Astrocyte of the cerebellum (primary cell): ENCODE results near the gene HAL.

Experiments used
- DNase-seq: peaks from one replicate; pipeline ENCODE4 v3.0.0-alpha.2; 2011; ENCODE audit warnings: low read depth
- H3K4me3 ChIP-seq: 2 replicates; pipeline ENCODE4 v1.5.1; 2011; ENCODE audit warnings: mild to moderate bottlenecking, low read depth, low read length, moderate library complexity
- in situ Hi-C: cut with HindIII; loops from 2 replicates; pipeline ENCODE4 v1.10.0; 2017; ENCODE audit warnings: low sequenced_read_pairs
- TF ChIP-seq, protein P1 (sequence below): IDR thresholded peaks from 2 replicates; pipeline ENCODE4 v1.5.1; 2012; ENCODE audit warnings: low read length, low read depth, moderate library complexity, mild to moderate bottlenecking; ENCODE audit errors: missing control alignments

Gene HAL

DNA sequence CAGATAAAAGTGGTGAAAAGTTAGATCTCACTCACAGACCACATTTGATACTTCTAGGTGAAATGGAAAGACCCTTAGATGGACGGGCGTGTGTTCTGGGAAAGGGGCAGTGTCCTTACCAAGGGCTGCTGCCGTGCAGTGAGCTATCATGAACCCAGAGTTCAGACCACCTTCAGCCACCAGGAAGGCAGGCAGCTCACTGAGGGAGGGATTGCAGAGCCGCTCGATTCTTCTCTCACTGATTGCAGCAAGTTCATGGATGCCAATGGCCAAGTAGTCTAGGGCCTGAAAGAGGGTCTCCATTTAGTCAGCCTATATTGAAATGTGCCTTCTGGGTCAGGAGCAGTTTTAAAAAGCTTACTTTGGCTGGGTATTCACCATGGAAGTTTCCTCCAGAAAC lies 15.7 kb downstream of the HAL start:
- TF ChIP-seq, protein P1, sequence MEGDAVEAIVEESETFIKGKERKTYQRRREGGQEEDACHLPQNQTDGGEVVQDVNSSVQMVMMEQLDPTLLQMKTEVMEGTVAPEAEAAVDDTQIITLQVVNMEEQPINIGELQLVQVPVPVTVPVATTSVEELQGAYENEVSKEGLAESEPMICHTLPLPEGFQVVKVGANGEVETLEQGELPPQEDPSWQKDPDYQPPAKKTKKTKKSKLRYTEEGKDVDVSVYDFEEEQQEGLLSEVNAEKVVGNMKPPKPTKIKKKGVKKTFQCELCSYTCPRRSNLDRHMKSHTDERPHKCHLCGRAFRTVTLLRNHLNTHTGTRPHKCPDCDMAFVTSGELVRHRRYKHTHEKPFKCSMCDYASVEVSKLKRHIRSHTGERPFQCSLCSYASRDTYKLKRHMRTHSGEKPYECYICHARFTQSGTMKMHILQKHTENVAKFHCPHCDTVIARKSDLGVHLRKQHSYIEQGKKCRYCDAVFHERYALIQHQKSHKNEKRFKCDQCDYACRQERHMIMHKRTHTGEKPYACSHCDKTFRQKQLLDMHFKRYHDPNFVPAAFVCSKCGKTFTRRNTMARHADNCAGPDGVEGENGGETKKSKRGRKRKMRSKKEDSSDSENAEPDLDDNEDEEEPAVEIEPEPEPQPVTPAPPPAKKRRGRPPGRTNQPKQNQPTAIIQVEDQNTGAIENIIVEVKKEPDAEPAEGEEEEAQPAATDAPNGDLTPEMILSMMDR = no peak

DNA sequence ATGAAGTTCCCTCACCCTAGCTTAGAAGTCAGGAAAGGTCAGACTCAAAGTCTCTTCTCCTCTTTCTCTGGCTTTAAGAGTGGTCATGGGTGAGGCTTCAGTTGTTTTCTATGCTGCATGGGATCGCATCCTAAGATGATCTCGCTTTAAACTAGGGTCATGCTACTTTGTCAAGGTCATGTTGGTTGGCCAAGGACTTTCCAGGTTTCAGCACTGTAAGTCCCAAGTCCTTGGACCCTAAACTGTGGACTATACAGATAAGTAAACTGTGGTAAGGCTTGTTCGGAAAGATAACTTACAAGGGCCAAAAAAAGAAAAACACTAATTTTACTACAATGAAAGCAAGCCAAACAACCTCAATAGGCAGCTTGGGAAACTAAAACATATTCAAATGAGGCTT lies 17.4 kb downstream of the HAL start:
- TF ChIP-seq, protein P1 = no peak
- no peak for DNase-seq
- no peak overlapping the region for H3K4me3 ChIP-seq
- in situ Hi-C loops = no loop called here

More for the DNA sequence above, 15.7 kb downstream of the HAL start:
- no peak for DNase-seq
- no peak overlapping the region for H3K4me3 ChIP-seq
- in situ Hi-C loops = no loop called here

DNA sequence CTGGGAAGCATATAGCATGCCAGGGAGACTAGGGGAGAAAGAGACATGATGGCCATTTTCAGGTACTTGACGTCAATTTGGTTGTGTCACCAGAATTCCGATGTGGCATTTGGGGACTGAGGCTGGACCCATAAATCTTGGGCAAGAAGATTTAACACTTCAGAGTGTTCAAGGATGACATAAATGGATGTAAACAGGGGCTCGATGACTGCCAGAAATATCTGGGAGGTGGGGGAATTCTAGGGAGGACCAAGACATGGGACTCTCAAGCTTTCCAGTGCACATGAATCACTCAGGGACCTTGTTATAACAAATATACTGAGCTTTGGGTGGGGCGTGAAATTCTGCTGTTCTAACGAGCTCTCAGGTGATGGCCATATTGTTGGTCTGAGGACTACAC lies 17.8 kb downstream of the HAL start:
- no peak for DNase-seq
- TF ChIP-seq, protein P1 = no peak
- in situ Hi-C loops = no loop called here
- no peak overlapping the region for H3K4me3 ChIP-seq

- no peak for DNase-seq
- H3K4me3 ChIP-seq = no peak overlapping the region
- TF ChIP-seq, protein P1 = no peak
- in situ Hi-C loops = no loop called here
Measured at GRCh38 chr12:95977764-95978305, 18.3 kb downstream of the HAL start.

- TF ChIP-seq, protein P1 = no peak
- no peak for DNase-seq
- no peak overlapping the region for H3K4me3 ChIP-seq
- in situ Hi-C loops = no loop called here
Measured at GRCh38 chr12:95976416-95976832, 19.7 kb downstream of the HAL start.

DNA sequence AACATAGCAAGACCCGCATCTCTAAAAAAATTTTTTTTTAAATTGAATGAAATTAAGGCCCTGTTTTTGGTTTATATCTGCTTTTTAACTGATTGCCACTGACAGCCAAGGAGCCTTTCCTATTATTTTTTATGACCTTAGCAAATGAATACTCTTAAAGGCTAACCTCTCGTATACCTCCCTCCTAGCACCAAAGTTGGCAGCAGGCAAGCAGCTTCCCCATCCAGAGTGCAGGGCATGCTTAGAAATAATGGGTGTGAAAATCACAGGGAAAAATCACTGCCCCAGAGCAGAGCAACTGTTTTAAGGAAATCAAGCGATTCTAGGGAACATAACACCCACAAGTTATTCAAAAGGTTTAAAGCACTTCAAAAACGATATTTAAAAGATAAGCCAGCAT lies 20.7 kb downstream of the HAL start:
- no peak for DNase-seq
- in situ Hi-C loops = no loop called here
- TF ChIP-seq, protein P1 = no peak
- no peak overlapping the region for H3K4me3 ChIP-seq

DNA sequence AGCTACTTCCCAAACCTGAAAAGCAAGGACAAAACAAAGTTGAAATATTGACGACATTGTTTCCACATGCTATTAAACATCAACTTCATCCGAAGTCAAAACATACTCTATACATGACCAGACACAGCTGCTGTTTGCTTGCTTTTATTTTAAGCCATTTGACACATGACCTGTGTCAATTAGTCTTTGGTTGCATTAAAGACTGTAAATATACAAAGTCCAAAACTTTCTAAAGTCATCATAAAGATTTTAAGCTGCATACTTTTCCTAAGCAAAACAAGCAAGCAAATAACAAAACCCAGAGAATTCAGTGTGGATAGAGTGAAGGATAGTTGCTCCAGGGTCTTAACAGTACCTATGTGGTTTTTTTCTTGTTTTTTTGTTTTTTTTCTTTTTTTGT lies 21.8 kb downstream of the HAL start:
- no peak for DNase-seq
- in situ Hi-C loops = no loop called here
- H3K4me3 ChIP-seq = no peak overlapping the region
- TF ChIP-seq, protein P1 = no peak
